HEK293 (cell line): ENCODE measurements around the gene SLC29A1.

Experiments used
- CTCF ChIA-PET: fragments of 350-600 bp; formaldehyde crosslinking; extraction: SDS; loops from one replicate; lab custom pipeline; 2021; ENCODE audit warnings: antibody characterized with exemption; lab: Yijun Ruan, JAX
- POLR2A ChIA-PET: fragments of 300-600 bp; formaldehyde crosslinking; extraction: SDS; loops from one replicate; lab custom pipeline; 2020; ENCODE audit warnings: antibody characterized with exemption, inconsistent platforms; lab: Yijun Ruan, JAX
- H3K27ac ChIP-seq: fragments of 200-500 bp; sonication (Bioruptor generic); 2 replicates; pipeline ENCODE4 v1.5.1; 2014; ENCODE audit warnings: low read depth, low read length, control low read depth, inconsistent platforms; ENCODE audit errors: extremely low read depth
- H3K36me3 ChIP-seq, 2 experiments: fragments of 200-500 bp in 1 of 2; sonication (Bioruptor generic) in 1 of 2; 1 replicate in 1 of 2; 2 replicates in 1 of 2; pipeline ENCODE4 v1.5.1; 2014 to 2017; ENCODE audit warnings: inconsistent platforms in 2 of 2, low read length in 2 of 2; ENCODE audit not compliant: control insufficient read depth in 2 of 2, insufficient read depth in 1 of 2
- H3K4me1 ChIP-seq: fragments of 200-500 bp; sonication (Bioruptor generic); 2 replicates; pipeline ENCODE4 v1.5.1; 2014; ENCODE audit warnings: mild to moderate bottlenecking, low read length, inconsistent platforms; ENCODE audit not compliant: control insufficient read depth, insufficient read depth
- H3K4me3 ChIP-seq: 2 replicates; pipeline ENCODE4 v1.5.1; 2011; ENCODE audit warnings: low read depth, mild to moderate bottlenecking, control low read depth, low read length, moderate library complexity
- H3K9me3 ChIP-seq: fragments of 200-500 bp; sonication (Bioruptor generic); 2 replicates; pipeline ENCODE4 v1.5.1; 2014; ENCODE audit warnings: low read depth, low read length, inconsistent platforms; ENCODE audit not compliant: control insufficient read depth, insufficient read depth
- BCL6B ChIP-seq: fragments of 450-650 bp; formaldehyde crosslinking; IDR thresholded peaks from 2 replicates; pipeline ENCODE4 v1.5.1; 2017; ENCODE audit warnings: missing biosample characterization, missing genetic modification characterization
- GLIS1 ChIP-seq: fragments of 450-650 bp; formaldehyde crosslinking; IDR thresholded peaks from 2 replicates; pipeline ENCODE4 v1.5.1; 2016; ENCODE audit warnings: missing biosample characterization, missing genetic modification characterization
- KLF17 ChIP-seq: fragments of 450-650 bp; formaldehyde crosslinking; IDR thresholded peaks from 2 replicates; pipeline ENCODE4 v1.5.1; 2016; ENCODE audit warnings: missing biosample characterization, missing genetic modification characterization
- PRDM1 ChIP-seq: fragments of 450-650 bp; formaldehyde crosslinking; IDR thresholded peaks from 2 replicates; pipeline ENCODE4; 2016; ENCODE audit warnings: missing biosample characterization, missing genetic modification characterization
- REPIN1 ChIP-seq: fragments of 450-650 bp; formaldehyde crosslinking; IDR thresholded peaks from 2 replicates; pipeline ENCODE4 v1.5.1; 2017; ENCODE audit warnings: missing biosample characterization, missing genetic modification characterization, low read depth
- SCRT1 ChIP-seq: fragments of 450-650 bp; formaldehyde crosslinking; IDR thresholded peaks from 2 replicates; pipeline ENCODE4 v1.5.1; 2016; ENCODE audit warnings: missing biosample characterization, missing genetic modification characterization, borderline replicate concordance
- SP7 ChIP-seq: fragments of 450-650 bp; formaldehyde crosslinking; IDR thresholded peaks from 2 replicates; pipeline ENCODE4 v1.5.1; 2016; ENCODE audit warnings: missing biosample characterization, missing genetic modification characterization
- ZBTB49 ChIP-seq: fragments of 450-650 bp; formaldehyde crosslinking; IDR thresholded peaks from 2 replicates; pipeline ENCODE4 v1.5.1; 2016; ENCODE audit warnings: missing biosample characterization, missing genetic modification characterization, low read depth
- ZBTB7A ChIP-seq: fragments of 450-650 bp; formaldehyde crosslinking; IDR thresholded peaks from 2 replicates; pipeline ENCODE4 v1.5.1; 2016; ENCODE audit warnings: low read depth, missing biosample characterization, missing genetic modification characterization
- ZBTB8A ChIP-seq: fragments of 450-650 bp; formaldehyde crosslinking; IDR thresholded peaks from 2 replicates; pipeline ENCODE4 v1.5.1; 2016; ENCODE audit warnings: missing biosample characterization, missing genetic modification characterization
- ZFHX2 ChIP-seq: fragments of 450-650 bp; formaldehyde crosslinking; conservative IDR thresholded peaks from 2 replicates; pipeline ENCODE4 v1.5.1; 2016; ENCODE audit warnings: missing biosample characterization, missing genetic modification characterization
- ZNF10 ChIP-seq: fragments of 450-650 bp; formaldehyde crosslinking; IDR thresholded peaks from 2 replicates; pipeline ENCODE4 v1.5.1; 2017; ENCODE audit warnings: missing biosample characterization, missing genetic modification characterization
- ZNF175 ChIP-seq: fragments of 450-650 bp; formaldehyde crosslinking; IDR thresholded peaks from 2 replicates; pipeline ENCODE4 v1.5.1; 2016; ENCODE audit warnings: missing biosample characterization, missing genetic modification characterization
- ZNF23 ChIP-seq: fragments of 450-650 bp; formaldehyde crosslinking; IDR thresholded peaks from 2 replicates; pipeline ENCODE4 v1.5.1; 2016; ENCODE audit warnings: missing biosample characterization, missing genetic modification characterization, borderline replicate concordance
- ZNF366 ChIP-seq: fragments of 450-650 bp; formaldehyde crosslinking; conservative IDR thresholded peaks from 2 replicates; pipeline ENCODE4 v1.5.1; 2016; ENCODE audit warnings: missing biosample characterization, missing genetic modification characterization
- ZNF391 ChIP-seq: fragments of 450-650 bp; formaldehyde crosslinking; IDR thresholded peaks from 2 replicates; pipeline ENCODE4 v1.5.1; 2016; ENCODE audit warnings: low read depth, missing biosample characterization, missing genetic modification characterization, borderline replicate concordance
- ZNF398 ChIP-seq: fragments of 450-650 bp; formaldehyde crosslinking; IDR thresholded peaks from 2 replicates; pipeline ENCODE4 v1.5.1; 2017; ENCODE audit warnings: missing biosample characterization, missing genetic modification characterization
- ZNF544 ChIP-seq: fragments of 450-650 bp; formaldehyde crosslinking; IDR thresholded peaks from 2 replicates; pipeline ENCODE4 v1.5.0; 2017; ENCODE audit warnings: missing biosample characterization, missing genetic modification characterization
- ZNF548 ChIP-seq: fragments of 450-650 bp; formaldehyde crosslinking; IDR thresholded peaks from 2 replicates; pipeline ENCODE4 v1.5.1; 2016; ENCODE audit warnings: missing biosample characterization, missing genetic modification characterization
- ZNF596 ChIP-seq: fragments of 450-650 bp; IDR thresholded peaks from 2 replicates; pipeline ENCODE4 v1.5.0; 2018; ENCODE audit warnings: missing biosample characterization, mild to moderate bottlenecking, missing genetic modification characterization, moderate library complexity
- ZNF623 ChIP-seq: fragments of 450-650 bp; formaldehyde crosslinking; IDR thresholded peaks from 2 replicates; pipeline ENCODE4 v1.5.1; 2016; ENCODE audit warnings: missing biosample characterization, missing genetic modification characterization

Gene SLC29A1

GRCh38 chr6:44255871-44256774, 32.7 kb downstream of the SLC29A1 start:
- ChIA-PET POLR2A (interaction anchor here (0.6 to 3.7 kb wide), 20 partner anchors 9 to 649 kb away, joined by 3 to 131 read pairs (median 4); partner anchors contain the start of genes AARS2, HSP90AB1 and SLC29A1), CTCF (interaction anchor here (0.6 to 3.2 kb wide), 37 partner anchors 8 to 590 kb away, joined by 3 to 36 read pairs (median 5); partner anchors contain the start of genes AARS2 and HSP90AB1)
- Histone ChIP-seq H3K4me3 (peak overlapping the region; percentile 82), H3K9me3 (no peaks in the 10 kb centered on the region)
- no peak for TF ChIP-seq ZNF544
- peak; percentile 33; the same call in 1 of the 2 replicates for TF ChIP-seq ZNF10 (tag by site-specific recombination)
- TF ChIP-seq ZFHX2 = no peak
- TF ChIP-seq ZNF548 = no peak
- peak; percentile 65 for TF ChIP-seq PRDM1 (tag by site-specific recombination)
- no peak for TF ChIP-seq SP7 (tag by site-specific recombination)
- TF ChIP-seq ZNF175 = no peak
- no peak for TF ChIP-seq ZNF596 (tag by site-specific recombination)
- TF ChIP-seq, all 188 proteins: peak for 2
- Histone ChIP-seq H3K4me1 (no peaks in the 10 kb centered on the region), H3K36me3 (peaks cover 12 to 68% of the 10 kb centered on the region in 2 experiments), H3K27ac (peak overlapping the region; percentile 65; the same call in 1 of the 2 replicates)

- TF ChIP-seq ZBTB8A (tag by site-specific recombination) = peak; percentile 47; the same call in 1 of the 2 replicates
- no peak for TF ChIP-seq ZNF23 (tag by site-specific recombination)
- TF ChIP-seq ZNF366 = 0 out of 2 replicates have a peak, but pooled peaks have one; percentile 38
- Histone ChIP-seq H3K4me1 (no peaks in the 10 kb centered on the region), H3K36me3 (peaks cover 10 to 67% of the 10 kb centered on the region in 2 experiments; a peak in 2 of 3 replicates), H3K9me3 (no peaks in the 10 kb centered on the region), H3K27ac (peak overlapping the region; percentile 65; the same call in 1 of the 2 replicates), H3K4me3 (peak overlapping the region; percentile 82)
- ChIA-PET POLR2A (interaction anchor here (0.6 to 3.7 kb wide), 21 partner anchors 10 to 650 kb away, joined by 3 to 131 read pairs (median 4); partner anchors contain the start of genes AARS2, HSP90AB1 and SLC29A1), CTCF (interaction anchor here (0.6 to 3.2 kb wide), 39 partner anchors 8 to 1212 kb away, joined by 3 to 36 read pairs (median 5); partner anchors contain the start of genes AARS2 and HSP90AB1)
Observed at GRCh38 chr6:44256775-44257024, 33.3 kb downstream of the SLC29A1 start.

GRCh38 chr6:44257025-44257752, 33.8 kb downstream of the SLC29A1 start, which contains the start of gene SLC35B2:
Gene SLC35B2 (minus strand): TSS chr6:44257528. CDS start chr6:44257410, 118 bp downstream.
- POLR2A ChIA-PET = interaction anchor here (0.6 to 3.7 kb wide), 22 partner anchors 11 to 650 kb away, joined by 3 to 131 read pairs (median 4); partner anchors contain the start of genes AARS2, HSP90AB1 and SLC29A1
- CTCF ChIA-PET = interaction anchor here (0.6 to 3.2 kb wide), 38 partner anchors 7 to 1212 kb away, joined by 3 to 36 read pairs (median 5); partner anchors contain the start of genes AARS2 and HSP90AB1
- peak within 1 kb of the TSS; percentile 82 for H3K4me3 ChIP-seq
- no peaks in the 10 kb centered on the region for H3K9me3 ChIP-seq
- no peaks in the 10 kb centered on the region for H3K4me1 ChIP-seq
- H3K27ac ChIP-seq = peak within 1 kb of the TSS; percentile 65; the same call in 1 of the 2 replicates
- H3K36me3 ChIP-seq = peaks cover 5 to 66% of the 10 kb centered on the region in 2 experiments; a peak in 2 of 3 replicates
- TF ChIP-seq SCRT1 (tag by site-specific recombination) (no peak), GLIS1 (tag by site-specific recombination) (peak; percentile 95), REPIN1 (tag by site-specific recombination) (no peak), KLF17 (tag by site-specific recombination) (peak; percentile 90; the same call in 1 of the 2 replicates), ZBTB49 (tag by site-specific recombination) (no peak), ZNF623 (tag by site-specific recombination) (0 out of 2 replicates have a peak, but pooled peaks have one; percentile 29), ZBTB7A (tag by site-specific recombination) (peak; percentile 94), BCL6B (tag by site-specific recombination) (no peak), ZNF398 (peak; percentile 95), ZNF391 (tag by site-specific recombination) (peak; percentile 86)
